Stimulated activated CD8-positive, alpha-beta memory T cell treated with anti-CD3 and anti-CD28 coated beads, Interleukin-12 subunit alpha, Interleukin-12 subunit beta, amount 100 ng/mL, for 1 hour (primary cell): Measurements from ENCODE around the gene UVRAG.
"Not testable (repeated sequence)": the region's sequence is repeated elsewhere in the genome, so short reads cannot be mapped to it uniquely, and the experiment has no call there.

Experiments
- DNase-seq: peaks from one replicate; pipeline ENCODE4 v3.0.0-alpha.2; 2020; ENCODE audit warnings: low read depth

The UVRAG gene

DNA sequence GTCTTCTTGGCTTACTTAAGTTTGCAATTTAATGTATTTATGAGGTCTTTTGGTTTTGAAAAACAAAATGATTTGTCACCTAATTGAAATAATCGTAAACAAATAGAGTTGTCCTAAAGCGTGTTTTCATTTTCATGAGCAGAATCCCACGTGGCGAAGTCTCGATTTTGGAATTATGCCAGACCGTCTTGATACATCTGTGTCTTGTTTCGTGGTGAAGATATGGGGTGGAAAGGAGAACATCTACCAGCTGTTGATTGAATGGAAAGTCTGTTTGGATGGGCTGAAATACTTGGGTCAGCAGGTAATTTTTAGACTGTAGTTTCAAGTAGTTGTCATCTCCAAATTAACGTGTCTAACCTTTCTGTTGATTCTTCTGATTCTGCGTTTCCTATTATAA is 64.7 kb downstream of the UVRAG start:
- DNase-seq: no peak

GRCh38 chr11:75880343-75880742 is 65.3 kb downstream of the UVRAG start:
- DNase-seq: not testable (repeated sequence)

DNA sequence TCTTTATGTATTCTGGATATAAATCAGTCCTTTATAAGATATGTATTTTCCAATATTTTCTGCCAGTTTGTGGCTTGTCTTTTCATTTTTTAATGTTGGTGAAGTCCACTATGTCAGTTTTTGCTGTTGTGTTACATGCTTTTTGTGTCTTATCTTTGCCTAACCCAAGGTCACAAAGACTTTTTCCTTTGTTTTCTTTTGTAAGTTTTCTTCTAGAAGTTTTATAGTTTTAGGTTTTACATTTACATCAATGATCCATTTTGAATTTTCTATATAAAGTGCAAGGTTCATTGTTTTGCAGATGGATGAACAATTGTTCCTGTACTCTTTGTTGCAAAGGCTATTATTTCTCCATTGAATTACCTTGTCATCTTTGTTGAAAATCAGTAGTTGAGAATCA is 69.3 kb downstream of the UVRAG start:
- DNase-seq: no peak

DNA sequence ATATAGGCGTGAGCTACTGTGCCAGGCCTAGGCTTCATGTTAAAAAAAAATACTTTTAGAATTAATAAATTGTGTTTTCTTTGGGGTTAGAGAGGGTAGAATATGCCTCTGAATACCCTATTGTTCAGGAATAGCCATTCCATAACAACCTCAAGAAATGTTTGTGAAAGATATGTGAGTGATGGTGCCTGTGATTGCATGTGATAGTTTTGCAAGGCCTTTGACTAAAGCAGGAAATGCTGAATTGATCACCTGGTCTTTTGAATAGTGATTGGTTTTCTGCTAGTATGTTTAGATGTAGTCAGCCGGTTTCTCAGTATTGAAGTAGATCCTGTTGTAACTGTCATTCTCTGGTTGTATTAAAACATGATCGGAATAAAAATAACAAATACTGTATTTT is 73.4 kb downstream of the UVRAG start:
- no peak for DNase-seq

GRCh38 chr11:75891947-75892739 is 77.1 kb downstream of the UVRAG start:
- DNase-seq: no peak

GRCh38 chr11:75893251-75893650 is 78.2 kb downstream of the UVRAG start:
- DNase-seq: no peak

GRCh38 chr11:75894036-75894585 is 79.1 kb downstream of the UVRAG start:
- DNase-seq: no peak

DNA sequence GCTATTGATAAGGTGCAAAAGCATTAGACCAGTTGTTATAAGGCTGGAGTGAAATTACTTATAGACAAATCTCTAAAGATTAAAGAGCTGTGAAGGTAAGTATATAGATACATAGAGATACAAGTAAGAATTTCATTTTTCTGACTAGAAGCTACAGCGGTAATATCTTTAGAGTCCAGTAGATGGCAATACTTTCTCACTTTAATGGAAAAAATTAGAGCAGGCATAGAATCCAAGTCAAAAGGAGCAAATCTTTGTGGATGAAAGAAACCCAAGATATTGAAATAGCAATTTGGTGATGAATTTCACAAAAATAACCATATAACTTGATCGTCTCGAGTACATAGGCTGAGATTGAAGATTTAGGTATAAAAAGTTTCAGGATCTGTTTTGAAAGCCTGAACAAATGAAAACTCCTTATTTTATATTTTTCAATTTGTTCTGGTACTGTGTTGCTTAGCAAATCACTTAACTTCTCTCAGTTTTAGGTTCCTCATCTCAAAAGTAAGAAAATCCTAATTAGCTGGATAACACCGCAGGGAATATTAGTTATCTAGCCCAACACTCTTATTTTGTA is 81.9 kb downstream of the UVRAG start:
- no peak for DNase-seq

GRCh38 chr11:75898871-75899270 is 83.9 kb downstream of the UVRAG start:
- no peak for DNase-seq

DNA sequence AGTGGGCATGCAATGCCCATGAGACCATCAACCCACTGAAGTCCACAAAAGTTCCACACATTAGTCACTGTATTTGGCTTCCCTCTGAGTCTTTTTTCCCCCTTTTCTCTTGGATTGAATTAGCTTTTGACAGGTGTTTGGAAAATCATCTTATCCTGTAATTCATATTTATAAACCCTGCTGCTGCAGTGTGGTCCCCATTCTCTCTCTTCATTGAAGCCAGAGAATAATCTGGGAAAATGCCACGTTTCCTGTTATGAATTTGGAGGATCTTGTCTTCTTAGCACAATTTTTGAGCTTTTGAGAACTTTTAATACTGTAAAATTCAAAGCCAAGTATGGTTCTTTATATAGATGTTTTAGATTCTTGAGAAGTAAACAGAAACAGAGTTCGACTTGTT is 84.8 kb downstream of the UVRAG start:
- no peak for DNase-seq

DNA sequence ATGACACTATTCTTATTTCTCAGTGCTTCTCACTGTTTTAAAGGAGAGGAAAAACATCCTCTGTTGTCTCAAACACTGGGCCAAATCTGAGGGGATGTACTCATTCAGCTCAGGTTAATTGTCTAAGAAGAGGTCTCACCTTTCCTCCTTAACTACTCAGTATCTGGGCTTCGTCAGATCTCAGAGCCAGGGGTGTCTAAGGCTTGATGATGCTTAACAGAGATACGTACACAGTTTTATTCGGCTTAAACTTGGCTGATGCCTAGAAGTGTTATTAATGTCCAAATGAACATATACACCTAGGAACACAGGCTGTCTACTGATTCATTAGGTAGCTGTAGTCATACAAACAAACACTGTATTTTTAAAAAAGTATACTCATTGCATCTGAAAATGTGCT is 85.8 kb downstream of the UVRAG start:
- DNase-seq: no peak

- no peak for DNase-seq
Measured at GRCh38 chr11:75902631-75903030, 87.6 kb downstream of the UVRAG start.

DNA sequence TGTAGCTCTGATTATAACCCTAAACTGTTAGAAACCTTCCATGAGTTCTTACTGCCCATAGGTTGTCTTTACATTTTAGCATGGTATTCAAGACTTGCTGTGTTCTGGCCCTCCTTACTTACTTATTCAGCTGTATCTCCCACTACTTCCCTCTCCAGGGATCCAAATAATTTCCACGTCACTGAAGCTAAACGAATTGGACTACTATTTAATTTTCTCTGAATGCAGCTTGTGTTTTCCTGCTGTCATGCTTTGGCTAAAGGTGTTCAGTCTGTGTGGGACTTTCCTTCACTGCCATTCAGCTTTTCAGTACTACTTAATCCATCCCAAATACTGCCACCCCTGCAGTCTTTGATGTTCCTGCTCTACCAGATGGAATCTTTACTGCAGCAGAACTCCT is 88.3 kb downstream of the UVRAG start:
- DNase-seq: no peak

DNA sequence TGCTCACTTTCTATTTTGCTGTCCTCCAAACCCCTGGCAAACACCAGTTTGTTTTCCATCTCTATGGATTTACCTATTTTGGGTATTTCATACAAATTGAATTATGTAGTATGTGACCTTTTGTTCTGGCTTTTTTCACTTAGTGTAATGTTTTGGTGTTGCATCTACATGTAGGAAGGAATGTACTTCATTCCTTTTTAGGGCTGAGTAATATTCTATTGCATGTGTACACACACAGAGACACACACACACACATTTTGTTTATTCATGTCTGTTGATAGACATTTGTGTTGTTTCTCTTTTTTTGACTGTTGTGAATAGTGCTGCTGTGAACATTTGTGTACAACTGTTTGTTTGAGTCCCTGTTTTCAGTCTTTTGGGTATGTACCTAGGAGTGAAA is 90.4 kb downstream of the UVRAG start:
- DNase-seq: no peak

DNA sequence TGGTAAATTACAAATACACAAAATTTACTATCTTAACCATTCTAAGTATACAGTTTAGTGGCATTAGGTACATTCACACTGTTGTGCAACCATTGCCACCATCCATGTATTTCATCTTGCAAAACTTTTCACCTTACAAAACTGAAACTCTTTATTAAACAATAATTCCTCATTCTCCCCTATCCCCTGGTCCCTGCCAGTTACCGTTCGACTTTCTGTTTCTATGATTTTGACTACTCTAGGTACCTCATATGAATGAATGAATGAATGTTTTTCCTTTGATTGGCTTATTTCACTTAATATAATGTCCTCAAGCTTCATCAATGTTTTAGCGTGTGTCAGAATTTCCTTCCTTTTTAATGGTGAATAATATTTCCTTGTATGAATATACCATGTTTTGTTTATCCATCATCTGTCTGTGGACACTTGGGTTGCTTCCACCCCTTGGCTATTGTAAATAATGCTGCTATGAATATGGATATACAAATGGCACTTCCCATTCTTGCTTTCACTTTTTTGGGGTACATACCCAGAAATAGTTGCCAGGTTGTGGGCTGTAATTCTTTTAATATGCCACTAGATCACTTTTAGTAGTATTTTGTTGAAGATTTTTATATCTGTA is 93.0 kb downstream of the UVRAG start:
- DNase-seq: no peak

DNA sequence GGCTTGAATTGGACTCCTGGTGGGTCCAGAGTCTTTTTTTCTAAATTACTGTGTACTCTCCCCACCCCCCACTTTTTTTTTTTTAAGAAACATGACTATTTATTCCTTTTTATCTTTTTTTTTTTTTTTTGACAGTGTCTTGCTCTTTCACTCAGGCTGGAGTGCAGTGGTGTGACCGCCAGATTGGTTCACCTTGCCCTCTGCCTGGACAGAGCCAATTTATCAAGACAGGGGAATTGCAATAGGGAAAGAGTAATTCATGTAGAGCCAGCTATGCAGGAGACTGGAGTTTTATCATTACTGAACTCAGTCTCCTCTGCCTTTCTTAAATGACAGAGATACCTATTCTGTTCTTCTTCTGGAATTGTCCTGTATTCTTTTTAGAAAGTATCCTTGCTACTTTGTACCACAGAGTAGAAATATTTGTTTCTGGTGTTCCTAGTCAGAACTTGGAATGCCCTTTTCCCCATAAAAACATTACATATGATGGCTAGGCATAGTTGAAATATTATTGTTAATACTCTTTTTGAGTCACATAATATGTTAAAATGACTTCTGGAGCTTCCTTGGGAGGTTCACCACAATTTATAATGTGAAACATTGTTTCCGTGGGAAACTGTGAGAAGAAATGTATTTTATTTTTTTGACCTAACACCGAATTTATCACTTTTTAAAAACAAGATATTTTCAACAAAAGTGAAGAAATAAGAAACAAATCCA is 95.6 kb downstream of the UVRAG start:
- DNase-seq: no peak

GRCh38 chr11:75911459-75911858 is 96.4 kb downstream of the UVRAG start:
- DNase-seq: no peak

DNA sequence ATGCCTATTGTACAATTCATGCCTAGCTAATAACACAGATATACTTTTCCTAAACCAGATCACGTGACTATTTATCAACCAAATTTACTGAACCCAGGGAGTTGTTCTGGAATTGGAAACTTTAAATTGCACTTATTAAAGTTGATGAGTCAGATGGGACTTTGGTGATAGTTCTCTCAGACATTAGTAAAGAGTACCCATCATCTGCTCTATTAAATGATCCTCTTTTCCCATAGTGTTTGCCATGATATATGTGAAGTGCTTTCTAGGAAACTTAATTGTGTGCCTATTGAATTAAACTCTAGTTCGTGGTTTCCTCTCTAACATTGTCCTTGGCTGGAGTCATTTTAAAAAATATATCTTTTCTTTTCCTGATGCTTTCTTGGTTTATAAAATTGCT is 99.0 kb downstream of the UVRAG start:
- no peak for DNase-seq

DNA sequence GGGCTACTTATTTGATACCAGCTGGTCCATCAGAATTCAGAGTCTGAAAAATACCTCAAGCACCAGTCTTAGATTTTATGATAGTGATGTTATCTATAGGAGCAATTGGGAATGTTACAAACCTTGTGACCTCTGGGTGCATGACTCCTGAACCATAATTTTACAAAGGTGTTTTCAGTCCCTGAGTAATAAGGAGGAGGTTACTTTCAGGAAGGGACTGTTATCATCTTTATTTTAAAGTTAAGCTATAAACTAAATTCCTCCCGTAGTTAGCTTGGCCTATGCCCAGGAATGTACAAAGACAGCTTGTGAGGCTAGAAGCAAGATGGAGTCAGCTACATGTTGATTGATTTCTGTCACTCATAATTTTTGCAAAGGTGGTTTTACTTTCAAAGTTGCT is 101.9 kb downstream of the UVRAG start:
- no peak for DNase-seq

GRCh38 chr11:75918331-75918730 is 103.3 kb downstream of the UVRAG start:
- no peak for DNase-seq

GRCh38 chr11:75919525-75919924 is 104.5 kb downstream of the UVRAG start:
- no peak for DNase-seq

DNA sequence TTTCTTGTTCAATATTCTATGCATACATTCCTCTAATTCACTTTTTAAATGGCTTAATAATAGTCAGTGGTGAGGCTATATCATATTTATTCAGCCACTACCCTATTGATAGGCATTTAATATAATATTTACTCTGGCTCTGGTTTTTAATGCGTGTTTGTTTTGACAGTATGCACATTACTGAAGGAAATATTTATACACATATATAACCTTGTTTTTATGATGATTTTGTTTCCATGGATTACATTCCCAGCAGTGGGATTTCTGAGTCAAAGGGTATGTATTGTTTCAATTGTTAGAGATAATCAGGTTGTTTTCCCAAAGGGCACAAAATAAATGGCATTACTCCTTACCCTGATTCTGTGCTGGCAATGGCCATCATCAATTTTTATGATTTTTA is 105.8 kb downstream of the UVRAG start:
- no peak for DNase-seq

- no peak for DNase-seq
Measured at GRCh38 chr11:75921808-75922207, 106.8 kb downstream of the UVRAG start.
